HCT116 (cell line): ENCODE results near the gene CDH13. TPM values are rescaled to one million over a fixed set of nuclear protein-coding genes. Genes with fewer than 3 reads are reported as not detected.

Experiments
- ATAC-seq: fragments of 200-7000 bp; cut with Tn5 transposase; 2 replicates; pipeline ENCODE4 v1.9.1; 2020; ENCODE audit warnings: mild to moderate bottlenecking, moderate library complexity
- BruUV-seq: library from RNA; stranded (reverse); fragments of 400-500 nt; replicated peaks from 2 replicates; lab custom pipeline; 2021; lab: Mats Ljungman, UMichigan
- CTCF ChIA-PET: fragments of 300-600 bp; sonication (Branson Sonifier 250); formaldehyde crosslinking; loops from one replicate; lab custom pipeline; 2021; ENCODE audit warnings: antibody characterized with exemption; lab: Charles Lee
- POLR2A ChIA-PET: fragments of 300-600, 350-600 bp; sonication (Branson Sonifier 250); formaldehyde crosslinking; loops from one replicate; lab custom pipeline; 2021; ENCODE audit warnings: antibody characterized with exemption; lab: Charles Lee
- RAD21 ChIA-PET, 2 experiments: fragments of 300-600 bp; sonication (Branson Sonifier 250); formaldehyde crosslinking; loops; one replicate each; lab custom pipeline; 2023; ENCODE audit warnings: low total read pairs in 2 of 2; ENCODE audit not compliant: uncharacterized antibody in 2 of 2, unreplicated experiment in 2 of 2, low non-redundant PET in 1 of 2; lab: Charles Lee
- DNase-seq: peaks from one replicate; pipeline ENCODE4 v3.0.0-alpha.2; 2010; ENCODE audit warnings: low read depth, low spot score
- H2AFZ ChIP-seq: fragments of 200-600 bp; shearing (Covaris generic), sonication (generic); 2 replicates; pipeline ENCODE4 v1.6.1; 2017; ENCODE audit warnings: low read depth, mixed run types, mixed read lengths, antibody characterized with exemption, low read length; ENCODE audit not compliant: poor library complexity, severe bottlenecking
- H3K27ac ChIP-seq: 2 replicates; pipeline ENCODE4 v1.5.1; 2012; ENCODE audit warnings: low read depth, low read length
- H3K27me3 ChIP-seq: fragments of 200-600 bp; sonication (generic); 2 replicates; pipeline ENCODE4 v1.6.1; 2016; ENCODE audit warnings: mixed run types, low read length, mixed read lengths; ENCODE audit not compliant: insufficient read depth
- H3K36me3 ChIP-seq, 2 experiments: fragments of 200-500 bp in 1 of 2; fragments of 200-600 bp in 1 of 2; sonication (Bioruptor generic) in 1 of 2; sonication (generic) in 1 of 2; 2 replicates each; pipeline versions ENCODE4 v1.5.1 to v1.6.1; 2014 to 2016; ENCODE audit warnings: low read length in 2 of 2, inconsistent platforms in 1 of 2, mixed read lengths in 1 of 2, mixed run types in 1 of 2; ENCODE audit not compliant: insufficient read depth in 2 of 2, control insufficient read depth in 1 of 2
- H3K4me1 ChIP-seq, 2 experiments: fragments of 200-600 bp in 1 of 2; sonication (generic) in 1 of 2; 2 replicates each; pipeline versions ENCODE4 v1.5.1 to v1.6.1; 2012 to 2017; ENCODE audit warnings: low read length in 2 of 2, inconsistent platforms in 1 of 2, mild to moderate bottlenecking in 1 of 2, mixed read lengths in 1 of 2, mixed run types in 1 of 2, moderate library complexity in 1 of 2; ENCODE audit not compliant: insufficient read depth in 2 of 2, control insufficient read depth in 1 of 2
- H3K4me2 ChIP-seq: fragments of 200-600 bp; sonication (generic); 2 replicates; pipeline ENCODE4 v1.6.1; 2017; ENCODE audit warnings: mixed run types, low read length, mixed read lengths
- H3K4me3 ChIP-seq, 2 experiments: fragments of 200-600 bp in 1 of 2; sonication (generic) in 1 of 2; replicated peaks in 1 of 2; 2 replicates each; pipeline ENCODE4 v1.5.1; 2011 to 2016; ENCODE audit warnings: low read length in 2 of 2, control low read depth in 1 of 2, low read depth in 1 of 2, mild to moderate bottlenecking in 1 of 2, mixed read lengths in 1 of 2, mixed run types in 1 of 2
- H3K79me2 ChIP-seq: fragments of 200-600 bp; sonication (generic); 2 replicates; pipeline ENCODE4 v1.6.1; 2017; ENCODE audit warnings: mild to moderate bottlenecking, mixed run types, low read length, moderate library complexity, mixed read lengths; ENCODE audit not compliant: insufficient read depth
- H3K9ac ChIP-seq: fragments of 200-600 bp; sonication (generic); 2 replicates; pipeline ENCODE4 v1.6.1; 2016; ENCODE audit warnings: low read length, mixed read lengths
- H3K9me2 ChIP-seq: fragments of 200-600 bp; sonication (generic), shearing (Covaris generic); 2 replicates; pipeline ENCODE4 v1.6.1; 2017; ENCODE audit warnings: mixed run types, mild to moderate bottlenecking, moderate library complexity; ENCODE audit not compliant: insufficient read depth
- H3K9me3 ChIP-seq, 2 experiments: fragments of 200-500 bp in 1 of 2; fragments of 200-600 bp in 1 of 2; sonication (Bioruptor generic) in 1 of 2; sonication (generic) in 1 of 2; 2 replicates each; pipeline ENCODE4 v1.6.1; 2014 to 2017; ENCODE audit warnings: low read length in 2 of 2, mixed read lengths in 2 of 2, inconsistent platforms in 1 of 2, low read depth in 1 of 2, mild to moderate bottlenecking in 1 of 2, mixed run types in 1 of 2, moderate library complexity in 1 of 2; ENCODE audit not compliant: control insufficient read depth in 1 of 2, insufficient read depth in 1 of 2
- H4K20me1 ChIP-seq: fragments of 200-600 bp; sonication (generic), shearing (Covaris generic); 2 replicates; pipeline ENCODE4 v1.6.1; 2017; ENCODE audit warnings: mixed run types, mild to moderate bottlenecking, moderate library complexity; ENCODE audit not compliant: insufficient read depth
- CTCF ChIP-seq, 3 experiments: fragments of 200-600 bp in 1 of 3; sonication (generic) in 1 of 3; IDR thresholded peaks in 2 of 3; conservative IDR thresholded peaks in 1 of 3; 2 replicates each; pipeline ENCODE4 v1.5.1; 2012 to 2017; ENCODE audit warnings: low read depth in 2 of 3, low read length in 2 of 3, antibody characterized with exemption in 1 of 3, borderline replicate concordance in 1 of 3, control low read depth in 1 of 3, mild to moderate bottlenecking in 1 of 3, mixed read lengths in 1 of 3, mixed run types in 1 of 3, moderate library complexity in 1 of 3; ENCODE audit not compliant: insufficient read depth in 1 of 3
- EGR1 ChIP-seq: IDR thresholded peaks from 2 replicates; pipeline ENCODE4 v1.6.1; 2012; ENCODE audit warnings: low read depth
- EZH2phosphoT487 ChIP-seq: fragments of 200-600 bp; IDR thresholded peaks from 2 replicates; pipeline ENCODE4 v1.6.1; 2018; ENCODE audit warnings: antibody characterized with exemption, borderline replicate concordance
- JUND ChIP-seq: IDR thresholded peaks from 2 replicates; pipeline ENCODE4 v1.6.1; 2012
- POLR2AphosphoS5 ChIP-seq: IDR thresholded peaks from 2 replicates; pipeline ENCODE4 v1.6.1; 2011; ENCODE audit warnings: mild to moderate bottlenecking, low read depth, low read length, moderate library complexity
- RAD21 ChIP-seq: IDR thresholded peaks from 2 replicates; pipeline ENCODE4 v1.6.1; 2012; ENCODE audit warnings: low read depth, mild to moderate bottlenecking
- SP1 ChIP-seq: IDR thresholded peaks from 2 replicates; pipeline ENCODE4 v1.6.1; 2012; ENCODE audit warnings: low read depth
- TCF7L2 ChIP-seq: IDR thresholded peaks from 2 replicates; pipeline ENCODE4 v1.7.0; 2011; ENCODE audit warnings: borderline replicate concordance, inconsistent platforms; ENCODE audit not compliant: insufficient read depth, insufficient read length; ENCODE audit errors: extremely low read depth
- YY1 ChIP-seq: IDR thresholded peaks from 2 replicates; pipeline ENCODE4 v1.6.1; 2011; ENCODE audit warnings: low read length, low read depth, moderate library complexity, mild to moderate bottlenecking; ENCODE audit not compliant: insufficient replicate concordance; ENCODE audit errors: extremely low read depth
- ZBTB33 ChIP-seq: IDR thresholded peaks from 2 replicates; pipeline ENCODE4 v1.6.1; 2011; ENCODE audit warnings: mild to moderate bottlenecking, low read length, moderate library complexity; ENCODE audit not compliant: insufficient replicate concordance; ENCODE audit errors: extremely low read depth
- ZFX ChIP-seq: fragments of 450-650 bp; IDR thresholded peaks from 2 replicates; pipeline ENCODE4 v1.6.1; 2017
- ZNF274 ChIP-seq: fragments of 200-500 bp; sonication (Bioruptor generic); IDR thresholded peaks from 2 replicates; pipeline ENCODE4 v1.6.1; 2014; ENCODE audit warnings: mild to moderate bottlenecking, low read depth, low read length, inconsistent platforms
- intact Hi-C: fragments of 100-400 bp; cut with micrococcal nuclease; formaldehyde crosslinking; loops from 2 replicates; pipeline ENCODE4 v1.10.0; 2022
- total RNA-seq: library from RNA; stranded (reverse); gene quantifications from one replicate; pipeline ENCODE4 v1.2.1, GENCODE V29; 2021; ENCODE audit not compliant: unreplicated experiment

Gene CDH13
- total RNA-seq, 1 experiment from 2014 or later = not detected

GRCh38 chr16:82720414-82720813, 93.6 kb downstream of the CDH13 start:
- Histone ChIP-seq H3K4me2 (no peak overlapping the region), H3K9me2 (no peaks in the 10 kb centered on the region), H3K4me1 (no peaks in the 10 kb centered on the region), H3K27me3 (peaks cover 17% of the 10 kb centered on the region), H3K36me3 (no peaks in the 10 kb centered on the region), H3K9me3 (no peaks in the 10 kb centered on the region), H3K27ac (no peak overlapping the region), H3K4me3 (no peak overlapping the region), H3K9ac (no peak overlapping the region), H4K20me1 (no peaks in the 10 kb centered on the region), H3K79me2 (no peaks in the 10 kb centered on the region), H2AFZ (no peak overlapping the region)
- ChIA-PET CTCF (no interaction called here), RAD21 (no interaction called here), POLR2A (no interaction called here)
- TF ChIP-seq SP1 (no peak), YY1 (no peak), ZNF274 (no peak), EZH2phosphoT487 (no peak), RAD21 (no peak)
- intact Hi-C loops = no loop called here
- no TSS peak for BruUV-seq
- ATAC-seq = no peak
- no peak for DNase-seq

- Histone ChIP-seq H3K4me1 (no peaks in the 10 kb centered on the region), H3K27me3 (0 out of 2 replicates have a peak, but pooled peaks cover 4% of the 10 kb centered on the region), H3K27ac (no peak overlapping the region), H2AFZ (no peak overlapping the region), H3K79me2 (no peaks in the 10 kb centered on the region), H3K4me3 (no peak overlapping the region), H3K9ac (no peak overlapping the region), H3K36me3 (no peaks in the 10 kb centered on the region)
- RAD21 ChIA-PET = no interaction called here
- CTCF ChIA-PET = no interaction called here
- DNase-seq = no peak
- POLR2A ChIA-PET = no interaction called here
- BruUV-seq = no TSS peak
- intact Hi-C loops = no loop called here
- ATAC-seq = no peak
- TF ChIP-seq ZNF274 = no peak
- TF ChIP-seq TCF7L2 = no peak
- no peak for TF ChIP-seq ZBTB33
- TF ChIP-seq CTCF (IDR thresholded peaks at IDR 0.05 in 2 of 3, conservative IDR thresholded peaks at IDR 0.05 in 1 of 3; ENCODE audit: borderline replicate concordance in 1 of 3, insufficient read depth in 1 of 3, low read depth in 2 of 3, low read length in 2 of 3) = no peak
- TF ChIP-seq ZFX = no peak
- TF ChIP-seq EGR1 = no peak
- TF ChIP-seq POLR2AphosphoS5 = no peak
- no peak for TF ChIP-seq EZH2phosphoT487
- TF ChIP-seq JUND = no peak
- TF ChIP-seq, all 23 proteins: peak for 0
- H4K20me1 ChIP-seq = no peaks in the 10 kb centered on the region
- H3K9me2 ChIP-seq = no peaks in the 10 kb centered on the region
- no peak overlapping the region for H3K4me2 ChIP-seq
- H3K9me3 ChIP-seq = peaks cover 0 to 3% of the 10 kb centered on the region in 2 experiments; a peak in 1 of 4 replicates
These were observed 99.5 kb downstream of the CDH13 start for GRCh38 chr16:82726306-82726705.
